Measurements from ENCODE around the gene GALNT9.
A peak's percentile ranks its signal among the peaks of the same experiment; 100 is the strongest.

GALNT9 gene

GRCh38 chr12:132326646-132327045 is 2.7 kb downstream of the GALNT9 start:
- Histone ChIP-seq H3K9me3 (ENCODE audit: severe bottlenecking) (no peaks in the 10 kb centered on the region), H3K36me3 (ENCODE audit: low read depth) (no peaks in the 10 kb centered on the region), H3K4me3 (ENCODE audit: severe bottlenecking) (no peak overlapping the region), H3K27ac (ENCODE audit: poor library complexity, severe bottlenecking) (peak overlapping the region; percentile 38), H3K27me3 (ENCODE audit: insufficient read depth, poor library complexity, severe bottlenecking) (peaks cover 55% of the 10 kb centered on the region), H3K4me1 (ENCODE audit: insufficient read depth, poor library complexity, severe bottlenecking) (peaks cover 14% of the 10 kb centered on the region)
- DNase-seq (ENCODE audit: low spot score) = no peak
- TF ChIP-seq CTCF (IDR thresholded peaks at IDR 0.05; ENCODE audit: poor library complexity, severe bottlenecking) = no peak
- ATAC-seq (ENCODE audit: low read depth) = no peak

GRCh38 chr12:132325733-132326130 is 3.7 kb downstream of the GALNT9 start:
- Histone ChIP-seq H3K27me3 (ENCODE audit: insufficient read depth, poor library complexity, severe bottlenecking) (peaks cover 46% of the 10 kb centered on the region), H3K4me1 (ENCODE audit: insufficient read depth, poor library complexity, severe bottlenecking) (peaks cover 14% of the 10 kb centered on the region), H3K9me3 (ENCODE audit: severe bottlenecking) (no peaks in the 10 kb centered on the region), H3K36me3 (ENCODE audit: low read depth) (no peaks in the 10 kb centered on the region), H3K27ac (ENCODE audit: poor library complexity, severe bottlenecking) (no peak overlapping the region), H3K4me3 (ENCODE audit: severe bottlenecking) (no peak overlapping the region)
- no peak for TF ChIP-seq CTCF (IDR thresholded peaks at IDR 0.05; ENCODE audit: poor library complexity, severe bottlenecking)
- DNase-seq (ENCODE audit: low spot score) (no peak), ATAC-seq (ENCODE audit: low read depth) (no peak)

- H3K9me3 ChIP-seq (ENCODE audit: severe bottlenecking) = no peaks in the 10 kb centered on the region
- H3K27me3 ChIP-seq (ENCODE audit: insufficient read depth, poor library complexity, severe bottlenecking) = peaks cover 40% of the 10 kb centered on the region
- ATAC-seq (ENCODE audit: low read depth) (no peak), DNase-seq (ENCODE audit: low spot score) (no peak)
- no peak for TF ChIP-seq CTCF (IDR thresholded peaks at IDR 0.05; ENCODE audit: poor library complexity, severe bottlenecking)
- peaks cover 14% of the 10 kb centered on the region for H3K4me1 ChIP-seq (ENCODE audit: insufficient read depth, poor library complexity, severe bottlenecking)
- H3K27ac ChIP-seq (ENCODE audit: poor library complexity, severe bottlenecking) = no peak overlapping the region
- no peaks in the 10 kb centered on the region for H3K36me3 ChIP-seq (ENCODE audit: low read depth)
- no peak overlapping the region for H3K4me3 ChIP-seq (ENCODE audit: severe bottlenecking)
Measured at GRCh38 chr12:132324841-132325732, 4.3 kb downstream of the GALNT9 start.

GRCh38 chr12:132324173-132324572 is 5.2 kb downstream of the GALNT9 start:
- DNase-seq (ENCODE audit: low spot score) (no peak), ATAC-seq (ENCODE audit: low read depth) (no peak)
- no peaks in the 10 kb centered on the region for H3K36me3 ChIP-seq (ENCODE audit: low read depth)
- no peak overlapping the region for H3K4me3 ChIP-seq (ENCODE audit: severe bottlenecking)
- H3K9me3 ChIP-seq (ENCODE audit: severe bottlenecking) = no peaks in the 10 kb centered on the region
- no peak overlapping the region for H3K27ac ChIP-seq (ENCODE audit: poor library complexity, severe bottlenecking)
- TF ChIP-seq CTCF (IDR thresholded peaks at IDR 0.05; ENCODE audit: poor library complexity, severe bottlenecking) = no peak
- peaks cover 14% of the 10 kb centered on the region for H3K4me1 ChIP-seq (ENCODE audit: insufficient read depth, poor library complexity, severe bottlenecking)
- peaks cover 39% of the 10 kb centered on the region for H3K27me3 ChIP-seq (ENCODE audit: insufficient read depth, poor library complexity, severe bottlenecking)
